Naive B cell (primary cell): ENCODE data around the gene BAHCC1. TPM values are rescaled to one million over a fixed set of nuclear protein-coding genes. Genes with fewer than 3 reads are reported as not detected.

Experiments used
- ATAC-seq, 2 donors: fragments of 150-1000 bp; cut with Tn5 transposase; 2 replicates each; pipeline ENCODE4 v1.10.0; 2021; ENCODE audit warnings: low read depth in 2 of 2, mild to moderate bottlenecking in 2 of 2, moderate library complexity in 2 of 2
- DNase-seq: peaks from one replicate; pipeline ENCODE4 v3.0.0; 2022
- H3K27ac Mint-ChIP-seq, 6 donors: one replicate each; pipeline ENCODE4 v1.8.0; 2020 to 2022; ENCODE audit warnings: mild to moderate bottlenecking in 6 of 6, mixed read lengths in 6 of 6, moderate library complexity in 5 of 6, inconsistent platforms in 2 of 6
- H3K27me3 Mint-ChIP-seq, 3 donors: one replicate each; pipeline ENCODE4 v1.8.0; 2021 to 2022; ENCODE audit warnings: mixed read lengths in 3 of 3, mild to moderate bottlenecking in 1 of 3
- H3K36me3 Mint-ChIP-seq, 2 donors: one replicate each; pipeline ENCODE4 v1.8.0; 2020 to 2022; ENCODE audit warnings: mixed read lengths in 2 of 2, inconsistent platforms in 1 of 2, mild to moderate bottlenecking in 1 of 2
- H3K4me1 Mint-ChIP-seq, 3 donors: one replicate each; pipeline ENCODE4 v1.8.0; 2020 to 2022; ENCODE audit warnings: mixed read lengths in 3 of 3, inconsistent platforms in 1 of 3, mild to moderate bottlenecking in 1 of 3, moderate library complexity in 1 of 3
- H3K4me3 Mint-ChIP-seq, 8 donors: one replicate each; pipeline ENCODE4 v1.8.0; 2020 to 2022; ENCODE audit warnings: mild to moderate bottlenecking in 8 of 8, mixed read lengths in 8 of 8, moderate library complexity in 8 of 8, inconsistent platforms in 2 of 8
- H3K9me3 Mint-ChIP-seq, 7 donors: one replicate each; pipeline ENCODE4 v1.8.0; 2020 to 2022; ENCODE audit warnings: mixed read lengths in 7 of 7, mild to moderate bottlenecking in 5 of 7, inconsistent platforms in 2 of 7, moderate library complexity in 1 of 7
- polyA plus RNA-seq, 6 donors: library from polyadenylated mRNA; unstranded; fragments of 300-500 nt; fragmentation: Illumina TruSeq; gene quantifications; one replicate each; pipeline ENCODE4 v1.2.3, GENCODE V29; 2021; ENCODE audit warnings: low read depth in 6 of 6

The BAHCC1 gene
- polyA plus RNA-seq, 6 donors from 2014 or later: 0.07 TPM; not detected in 5

- DNase-seq (no peak), ATAC-seq (no peak)
- no peaks in the 10 kb centered on the region for H3K36me3 Mint-ChIP-seq
- peaks cover 0 to 5% (median 0%) of the 10 kb centered on the region in 3 donors for H3K27me3 Mint-ChIP-seq
- H3K27ac Mint-ChIP-seq: no peak overlapping the region
- no peak overlapping the region for H3K4me3 Mint-ChIP-seq
- peaks cover 7 to 17% (median 11%) of the 10 kb centered on the region in 3 donors for H3K4me1 Mint-ChIP-seq
- H3K9me3 Mint-ChIP-seq: no peaks in the 10 kb centered on the region
These were observed 53.7 kb downstream of the BAHCC1 start for GRCh38 chr17:81448950-81449349.

GRCh38 chr17:81449351-81449750, 54.1 kb downstream of the BAHCC1 start:
- Mint-ChIP-seq H3K9me3 (no peaks in the 10 kb centered on the region), H3K36me3 (no peaks in the 10 kb centered on the region), H3K27ac (no peak overlapping the region), H3K27me3 (peaks cover 0 to 5% (median 0%) of the 10 kb centered on the region in 3 donors), H3K4me1 (peaks cover 10 to 20% (median 14%) of the 10 kb centered on the region in 3 donors), H3K4me3 (no peak overlapping the region)
- DNase-seq: no peak
- ATAC-seq: no peak

- H3K4me1 Mint-ChIP-seq: peaks cover 15 to 29% (median 20%) of the 10 kb centered on the region in 3 donors
- H3K9me3 Mint-ChIP-seq: no peaks in the 10 kb centered on the region
- H3K27ac Mint-ChIP-seq: no peak overlapping the region
- H3K4me3 Mint-ChIP-seq: no peak overlapping the region
- H3K27me3 Mint-ChIP-seq: peaks cover 0 to 5% (median 0%) of the 10 kb centered on the region in 3 donors
- no peaks in the 10 kb centered on the region for H3K36me3 Mint-ChIP-seq
- DNase-seq (no peak), ATAC-seq (no peak)
These were observed 56.6 kb downstream of the BAHCC1 start for GRCh38 chr17:81451823-81452222.

- no peak overlapping the region for H3K4me3 Mint-ChIP-seq
- ATAC-seq: no peak
These were observed 57.3 kb downstream of the BAHCC1 start for GRCh38 chr17:81452551-81452950.

GRCh38 chr17:81453076-81453475, 57.8 kb downstream of the BAHCC1 start:
- Mint-ChIP-seq H3K4me3 (peak overlapping the region in 6 of 8 donors; percentile 2 to 68 (median 60)), H3K27ac (peak overlapping the region in 2 of 6 donors; percentile 6 to 88), H3K9me3 (no peaks in the 10 kb centered on the region), H3K36me3 (no peaks in the 10 kb centered on the region), H3K4me1 (peaks cover 15 to 33% (median 20%) of the 10 kb centered on the region in 3 donors), H3K27me3 (peaks cover 0 to 5% (median 0%) of the 10 kb centered on the region in 3 donors)
- no peak for DNase-seq
- peak in 1 of 2 donors; percentile 22 for ATAC-seq

More at GRCh38 chr17:81452551-81452950, 57.3 kb downstream of the BAHCC1 start:
- Mint-ChIP-seq H3K27ac (no peak overlapping the region), H3K4me1 (peaks cover 15 to 33% (median 20%) of the 10 kb centered on the region in 3 donors), H3K9me3 (no peaks in the 10 kb centered on the region), H3K36me3 (no peaks in the 10 kb centered on the region), H3K27me3 (peaks cover 0 to 5% (median 0%) of the 10 kb centered on the region in 3 donors)
- DNase-seq: no peak

- H3K4me1 Mint-ChIP-seq: peaks cover 15 to 31% (median 20%) of the 10 kb centered on the region in 3 donors
- peak overlapping the region in 1 of 6 donors; percentile 47 for H3K27ac Mint-ChIP-seq
- H3K4me3 Mint-ChIP-seq: peak overlapping the region in 7 of 8 donors; percentile 40 to 84 (median 66)
- no peaks in the 10 kb centered on the region for H3K36me3 Mint-ChIP-seq
- H3K9me3 Mint-ChIP-seq: no peaks in the 10 kb centered on the region
- DNase-seq: peak; percentile 20
- H3K27me3 Mint-ChIP-seq: peaks cover 0 to 5% (median 0%) of the 10 kb centered on the region in 3 donors
- ATAC-seq: peak; percentile 44 to 57
These were observed 58.5 kb downstream of the BAHCC1 start for GRCh38 chr17:81453712-81454111.

- DNase-seq: peak; percentile 27
- H3K27ac Mint-ChIP-seq: peak overlapping the region in 3 of 6 donors; percentile 47 to 84 (median 59)
- peaks cover 0 to 5% (median 0%) of the 10 kb centered on the region in 3 donors for H3K27me3 Mint-ChIP-seq
- peaks cover 15 to 27% (median 20%) of the 10 kb centered on the region in 3 donors for H3K4me1 Mint-ChIP-seq
- H3K4me3 Mint-ChIP-seq: peak overlapping the region in 7 of 8 donors; percentile 26 to 80 (median 66)
- H3K36me3 Mint-ChIP-seq: no peaks in the 10 kb centered on the region
- ATAC-seq: peak; percentile 65 to 68
- no peaks in the 10 kb centered on the region for H3K9me3 Mint-ChIP-seq
These were observed 59.2 kb downstream of the BAHCC1 start for GRCh38 chr17:81454473-81454872.

GRCh38 chr17:81455387-81455786, 60.1 kb downstream of the BAHCC1 start:
- Mint-ChIP-seq H3K27me3 (peaks cover 0 to 5% (median 0%) of the 10 kb centered on the region in 3 donors), H3K4me1 (peaks cover 15 to 27% (median 18%) of the 10 kb centered on the region in 3 donors), H3K9me3 (no peaks in the 10 kb centered on the region), H3K4me3 (no peak overlapping the region), H3K36me3 (no peaks in the 10 kb centered on the region), H3K27ac (no peak overlapping the region)
- DNase-seq (no peak), ATAC-seq (no peak)

- Mint-ChIP-seq H3K4me1 (peaks cover 15 to 27% (median 18%) of the 10 kb centered on the region in 3 donors), H3K27ac (peak overlapping the region in 1 of 6 donors; percentile 47), H3K9me3 (no peaks in the 10 kb centered on the region), H3K27me3 (peaks cover 0 to 5% (median 0%) of the 10 kb centered on the region in 3 donors), H3K4me3 (peak overlapping the region in 1 of 8 donors; percentile 11), H3K36me3 (no peaks in the 10 kb centered on the region)
- ATAC-seq (no peak), DNase-seq (no peak)
These were observed 60.8 kb downstream of the BAHCC1 start for GRCh38 chr17:81456091-81456490.

- Mint-ChIP-seq H3K9me3 (no peaks in the 10 kb centered on the region), H3K27ac (peak overlapping the region in 1 of 6 donors; percentile 28), H3K27me3 (peaks cover 0 to 5% (median 0%) of the 10 kb centered on the region in 3 donors), H3K36me3 (no peaks in the 10 kb centered on the region), H3K4me1 (peaks cover 15 to 27% (median 18%) of the 10 kb centered on the region in 3 donors), H3K4me3 (no peak overlapping the region)
- DNase-seq (no peak), ATAC-seq (no peak)
These were observed 61.5 kb downstream of the BAHCC1 start for GRCh38 chr17:81456798-81457197.

- H3K27ac Mint-ChIP-seq: no peak overlapping the region
- DNase-seq (no peak), ATAC-seq (no peak)
- H3K27me3 Mint-ChIP-seq: peaks cover 0 to 5% (median 0%) of the 10 kb centered on the region in 3 donors
- peaks cover 15 to 27% (median 18%) of the 10 kb centered on the region in 3 donors for H3K4me1 Mint-ChIP-seq
- no peaks in the 10 kb centered on the region for H3K9me3 Mint-ChIP-seq
- no peak overlapping the region for H3K4me3 Mint-ChIP-seq
- H3K36me3 Mint-ChIP-seq: no peaks in the 10 kb centered on the region
These were observed 62.1 kb downstream of the BAHCC1 start for GRCh38 chr17:81457401-81457800.

- Mint-ChIP-seq H3K4me1 (peaks cover 14 to 25% (median 17%) of the 10 kb centered on the region in 3 donors), H3K27ac (no peak overlapping the region), H3K27me3 (peaks cover 0 to 4% (median 0%) of the 10 kb centered on the region in 3 donors), H3K36me3 (no peaks in the 10 kb centered on the region), H3K9me3 (no peaks in the 10 kb centered on the region), H3K4me3 (no peak overlapping the region)
- DNase-seq: no peak
- no peak for ATAC-seq
These were observed 62.8 kb downstream of the BAHCC1 start for GRCh38 chr17:81457917-81458555.

GRCh38 chr17:81458628-81459027, 63.4 kb downstream of the BAHCC1 start:
- Mint-ChIP-seq H3K27me3 (no peaks in the 10 kb centered on the region), H3K27ac (no peak overlapping the region), H3K36me3 (no peaks in the 10 kb centered on the region), H3K9me3 (no peaks in the 10 kb centered on the region), H3K4me3 (no peak overlapping the region), H3K4me1 (peaks cover 9 to 19% (median 13%) of the 10 kb centered on the region in 3 donors)
- ATAC-seq (no peak), DNase-seq (no peak)

GRCh38 chr17:81459224-81459623, 64.0 kb downstream of the BAHCC1 start:
- H3K36me3 Mint-ChIP-seq: no peaks in the 10 kb centered on the region
- ATAC-seq: no peak
- no peak overlapping the region for H3K27ac Mint-ChIP-seq

More at GRCh38 chr17:81459224-81459623, 64.0 kb downstream of the BAHCC1 start:
- H3K27me3 Mint-ChIP-seq: no peaks in the 10 kb centered on the region
- H3K4me1 Mint-ChIP-seq: peaks cover 5 to 13% (median 7%) of the 10 kb centered on the region in 3 donors
- DNase-seq: no peak
- no peak overlapping the region for H3K4me3 Mint-ChIP-seq
- H3K9me3 Mint-ChIP-seq: no peaks in the 10 kb centered on the region
